BLaER1 treated with 17β-estradiol and CSF1 and Interleukin-3, amounts not matched to agents 10 nM and 100 nM (cell line): ENCODE results near the gene RPP14.
"Not testable (repeated sequence)": the region's sequence is repeated elsewhere in the genome, so short reads cannot be mapped to it uniquely, and the experiment has no call there.

Experiments
- H3K27ac ChIP-seq, 11 experiments: shearing (Covaris generic); formaldehyde crosslinking; 2 replicates each; pipeline ENCODE4 v1.8.1; 2022
- H3K27me3 ChIP-seq, 11 experiments: shearing (Covaris generic); formaldehyde crosslinking; 2 replicates each; pipeline ENCODE4 v1.8.1; 2022
- H3K36me3 ChIP-seq, 11 experiments: shearing (Covaris generic); formaldehyde crosslinking; 2 replicates each; pipeline ENCODE4 v1.8.1; 2022
- H3K4me1 ChIP-seq, 10 experiments: shearing (Covaris generic); formaldehyde crosslinking; 2 replicates each; pipeline ENCODE4 v1.8.1; 2022
- H3K4me2 ChIP-seq, 11 experiments: shearing (Covaris generic); formaldehyde crosslinking; 2 replicates each; pipeline ENCODE4 v1.8.1; 2022
- H3K4me3 ChIP-seq, 10 experiments: shearing (Covaris generic); formaldehyde crosslinking; 2 replicates each; pipeline ENCODE4 v1.8.1; 2022
- H3K9ac ChIP-seq, 11 experiments: shearing (Covaris generic); formaldehyde crosslinking; 2 replicates each; pipeline ENCODE4 v1.8.1; 2022
- H3K9me3 ChIP-seq, 11 experiments: shearing (Covaris generic); formaldehyde crosslinking; replicated peaks in 1 of 11; 2 replicates each; pipeline ENCODE4 v1.8.1; 2022
- H4K20me1 ChIP-seq, 11 experiments: shearing (Covaris generic); formaldehyde crosslinking; 2 replicates each; pipeline ENCODE4 v1.8.1; 2022
- Cebpa-rat ChIP-seq, 11 experiments: shearing (Covaris generic); IDR thresholded peaks; 2 replicates each; pipeline ENCODE4 v1.8.1; 2022

The RPP14 gene

DNA sequence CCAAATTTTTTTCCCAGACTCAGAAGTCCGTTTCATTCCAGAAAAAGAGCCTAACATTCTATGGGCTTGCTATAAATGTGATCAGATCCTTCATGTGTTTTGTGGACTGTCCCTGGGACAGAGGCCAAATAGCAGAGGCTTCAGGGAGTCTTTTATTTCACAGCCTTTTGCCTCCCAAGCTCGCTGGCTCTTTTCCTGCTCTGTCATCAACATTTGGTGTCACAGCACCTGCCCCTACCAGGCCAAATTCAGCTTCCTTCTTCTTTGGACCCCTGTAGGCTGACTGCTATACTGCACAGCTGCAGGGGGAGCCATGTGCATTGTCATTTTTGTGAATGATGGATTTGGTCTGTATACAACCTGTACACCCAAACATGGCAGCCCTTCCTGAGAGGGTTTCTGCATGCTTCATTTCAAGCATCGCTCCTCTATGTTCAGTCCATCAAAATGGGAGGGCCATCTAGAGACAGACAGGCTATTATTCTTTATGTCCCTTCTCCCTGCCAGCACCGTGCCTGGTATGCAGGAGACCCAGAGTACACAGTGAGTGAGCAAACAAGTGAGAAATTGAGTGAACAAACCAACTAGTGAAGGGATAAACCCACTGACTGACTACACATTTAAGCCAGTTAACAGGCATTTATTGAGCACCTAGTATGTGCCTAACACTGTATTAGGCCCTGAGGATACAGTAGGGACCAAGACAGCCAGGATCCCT is 17.9 kb upstream of the RPP14 start:
- Histone ChIP-seq H3K4me2 (no peak overlapping the region), H3K9me3 (peaks cover 0 to 12% (median 6%) of the 10 kb centered on the region in 11 experiments; a peak in 12 of 22 replicates), H3K4me3 (no peak overlapping the region), H3K27me3 (no peaks in the 10 kb centered on the region), H3K9ac (no peak overlapping the region), H3K27ac (no peak overlapping the region), H3K36me3 (peaks cover 0 to 51% (median 21%) of the 10 kb centered on the region in 11 experiments; a peak in 17 of 22 replicates), H3K4me1 (peaks cover 0 to 4% (median 0%) of the 10 kb centered on the region in 10 experiments; a peak in 1 of 20 replicates), H4K20me1 (no peaks in the 10 kb centered on the region)
- no peak for TF ChIP-seq Cebpa-rat (IDR thresholded peaks at IDR 0.05)

DNA sequence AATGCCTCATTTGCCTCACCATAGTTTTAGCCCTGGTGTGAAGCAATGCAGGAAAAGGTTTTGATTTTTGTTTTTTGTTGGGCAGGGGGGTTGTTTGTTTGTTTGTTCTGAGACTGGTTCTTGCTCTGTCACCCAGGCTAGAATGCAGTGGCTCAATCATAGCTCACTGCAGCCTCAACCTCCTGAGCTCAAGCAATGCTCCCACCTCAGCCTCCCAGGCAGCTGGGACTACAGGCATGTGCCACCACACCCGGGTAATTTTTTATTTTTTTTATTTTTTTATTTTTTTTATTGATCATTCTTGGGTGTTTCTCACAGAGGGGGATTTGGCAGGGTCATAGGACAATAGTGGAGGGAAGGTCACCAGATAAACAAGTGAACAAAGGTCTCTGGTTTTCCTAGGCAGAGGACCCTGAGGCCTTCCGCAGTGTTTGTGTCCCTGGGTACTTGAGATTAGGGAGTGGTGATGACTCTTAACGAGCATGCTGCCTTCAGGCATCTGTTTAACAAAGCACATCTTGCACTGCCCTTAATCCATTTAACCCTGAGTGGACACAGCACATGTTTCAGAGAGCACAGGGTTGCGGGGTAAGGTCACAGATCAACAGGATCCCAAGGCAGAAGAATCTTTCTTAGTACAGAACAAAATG is 17.0 kb upstream of the RPP14 start:
- Histone ChIP-seq H3K36me3 (peaks cover 0 to 48% (median 21%) of the 10 kb centered on the region in 11 experiments; a peak in 17 of 22 replicates), H3K9me3 (peaks cover 0 to 12% (median 6%) of the 10 kb centered on the region in 11 experiments; a peak in 12 of 22 replicates)
- not testable (repeated sequence) for H3K27me3 ChIP-seq, H3K4me2 ChIP-seq, H3K4me3 ChIP-seq, H3K4me1 ChIP-seq, H3K9ac ChIP-seq, H3K27ac ChIP-seq, H4K20me1 ChIP-seq

DNA sequence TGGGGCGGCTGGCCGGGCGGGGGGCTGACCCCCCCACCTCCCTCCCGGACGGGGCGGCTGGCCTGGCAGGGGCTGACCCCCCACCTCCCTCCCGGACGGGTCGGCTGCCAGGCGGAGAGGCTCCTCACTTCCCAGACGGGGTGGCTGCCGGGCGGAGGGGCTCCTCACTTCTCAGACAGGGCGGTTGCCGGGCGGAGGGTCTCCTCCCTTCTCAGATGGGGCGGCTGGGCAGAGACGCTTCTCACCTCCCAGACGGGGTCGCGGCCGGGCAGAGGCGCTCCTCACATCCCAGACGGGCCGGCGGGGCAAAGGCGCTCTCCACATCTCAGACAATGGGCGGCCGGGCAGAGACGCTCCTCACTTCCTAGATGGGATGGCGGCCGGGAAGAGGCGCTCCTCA is 15.6 kb upstream of the RPP14 start:
- not testable (repeated sequence) for H3K4me2 ChIP-seq, H3K4me1 ChIP-seq

GRCh38 chr3:58291671-58292338 is 14.2 kb upstream of the RPP14 start:
- Histone ChIP-seq H3K4me3 (no peak overlapping the region), H3K4me2 (no peak overlapping the region), H3K27me3 (no peaks in the 10 kb centered on the region), H3K9ac (no peak overlapping the region), H4K20me1 (no peaks in the 10 kb centered on the region), H3K4me1 (no peaks in the 10 kb centered on the region), H3K36me3 (peaks cover 0 to 32% (median 13%) of the 10 kb centered on the region in 11 experiments; a peak in 14 of 22 replicates), H3K9me3 (peaks cover 4 to 14% (median 9%) of the 10 kb centered on the region in 11 experiments; a peak in 15 of 22 replicates), H3K27ac (no peak overlapping the region)
- no peak for TF ChIP-seq Cebpa-rat (IDR thresholded peaks at IDR 0.05)

More for the DNA sequence above, 15.6 kb upstream of the RPP14 start:
- not testable (repeated sequence) for H3K27ac ChIP-seq, H3K27me3 ChIP-seq, H4K20me1 ChIP-seq, H3K9ac ChIP-seq, H3K4me3 ChIP-seq
- peaks cover 4 to 13% (median 8%) of the 10 kb centered on the region in 11 experiments; a peak in 15 of 22 replicates for H3K9me3 ChIP-seq
- peaks cover 0 to 43% (median 17%) of the 10 kb centered on the region in 11 experiments; a peak in 16 of 22 replicates for H3K36me3 ChIP-seq

DNA sequence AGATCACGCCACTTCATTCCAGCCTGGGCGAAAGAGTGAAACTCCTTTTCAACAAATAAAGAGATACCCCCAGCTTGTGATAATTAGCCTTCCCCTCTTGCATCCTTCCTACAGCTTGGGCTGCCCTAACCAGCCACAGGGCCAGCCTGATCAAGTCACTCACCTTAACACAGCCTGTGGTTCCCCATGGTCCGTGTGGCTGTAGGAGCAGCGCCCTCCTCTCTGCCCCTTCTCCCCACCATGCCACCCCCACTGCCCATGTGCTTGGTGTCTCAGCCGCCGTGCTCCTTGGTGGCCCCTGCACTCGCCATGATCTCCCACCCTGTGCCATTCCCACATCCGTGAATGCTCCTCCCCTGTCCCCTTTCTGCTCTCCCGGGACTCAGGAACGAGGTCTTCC is 13.2 kb upstream of the RPP14 start:
- no peak overlapping the region for H3K27ac ChIP-seq
- no peak for TF ChIP-seq Cebpa-rat (IDR thresholded peaks at IDR 0.05)
- no peaks in the 10 kb centered on the region for H4K20me1 ChIP-seq
- no peak overlapping the region for H3K4me3 ChIP-seq
- H3K36me3 ChIP-seq = peaks cover 0 to 22% (median 10%) of the 10 kb centered on the region in 11 experiments; a peak in 10 of 22 replicates
- H3K4me2 ChIP-seq = no peak overlapping the region
- H3K9ac ChIP-seq = no peak overlapping the region
- no peaks in the 10 kb centered on the region for H3K4me1 ChIP-seq
- no peaks in the 10 kb centered on the region for H3K27me3 ChIP-seq
- peaks cover 4 to 14% (median 9%) of the 10 kb centered on the region in 11 experiments; a peak in 15 of 22 replicates for H3K9me3 ChIP-seq

GRCh38 chr3:58293516-58293915 is 12.5 kb upstream of the RPP14 start:
- peaks cover 0 to 15% (median 5%) of the 10 kb centered on the region in 11 experiments; a peak in 10 of 22 replicates for H3K36me3 ChIP-seq
- H3K4me2 ChIP-seq = no peak overlapping the region
- H3K27me3 ChIP-seq = no peaks in the 10 kb centered on the region
- H3K9me3 ChIP-seq = peaks cover 4 to 14% (median 9%) of the 10 kb centered on the region in 11 experiments; a peak in 15 of 22 replicates
- H3K27ac ChIP-seq = no peak overlapping the region
- no peaks in the 10 kb centered on the region for H4K20me1 ChIP-seq
- no peak overlapping the region for H3K9ac ChIP-seq
- no peaks in the 10 kb centered on the region for H3K4me1 ChIP-seq
- no peak for TF ChIP-seq Cebpa-rat (IDR thresholded peaks at IDR 0.05)
- H3K4me3 ChIP-seq = no peak overlapping the region

- H3K9ac ChIP-seq = no peak overlapping the region
- peaks cover under 1 to 14% (median 5%) of the 10 kb centered on the region in 11 experiments; a peak in 16 of 22 replicates for H3K9me3 ChIP-seq
- H3K4me2 ChIP-seq = no peak overlapping the region
- H3K27me3 ChIP-seq = no peaks in the 10 kb centered on the region
- H4K20me1 ChIP-seq = no peaks in the 10 kb centered on the region
- TF ChIP-seq Cebpa-rat (IDR thresholded peaks at IDR 0.05) = no peak
- H3K36me3 ChIP-seq = peaks cover 0 to 10% (median 0%) of the 10 kb centered on the region in 11 experiments; a peak in 2 of 22 replicates
- no peaks in the 10 kb centered on the region for H3K4me1 ChIP-seq
- no peak overlapping the region for H3K27ac ChIP-seq
- no peak overlapping the region for H3K4me3 ChIP-seq
Measured at GRCh38 chr3:58296269-58296668, 9.8 kb upstream of the RPP14 start.

DNA sequence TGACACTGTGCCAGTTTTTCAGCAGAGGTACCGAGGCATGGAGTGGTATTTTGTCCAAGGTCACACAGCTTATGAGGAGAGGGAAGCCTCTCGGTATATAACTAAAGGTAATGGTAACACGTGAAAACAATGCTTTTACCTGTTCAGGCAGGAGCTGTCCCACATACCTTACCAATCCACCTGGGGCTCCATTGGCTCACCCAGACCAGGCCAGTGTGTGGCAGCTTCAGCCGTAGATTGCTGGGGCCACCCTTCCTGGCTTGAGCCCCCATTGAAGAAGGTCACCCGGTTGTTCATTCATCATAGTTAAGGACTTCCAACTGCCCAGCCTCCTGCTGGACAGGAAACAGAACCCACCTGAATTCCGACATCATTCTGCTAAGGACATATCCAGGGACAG is 9.2 kb upstream of the RPP14 start:
- Histone ChIP-seq H3K4me1 (no peaks in the 10 kb centered on the region), H3K36me3 (peaks cover 0 to 9% (median 0%) of the 10 kb centered on the region in 11 experiments; a peak in 2 of 22 replicates), H3K4me2 (no peak overlapping the region), H4K20me1 (no peaks in the 10 kb centered on the region), H3K4me3 (no peak overlapping the region), H3K27me3 (no peaks in the 10 kb centered on the region), H3K9me3 (peaks cover 6 to 20% (median 11%) of the 10 kb centered on the region in 11 experiments; a peak in 18 of 22 replicates), H3K27ac (no peak overlapping the region), H3K9ac (no peak overlapping the region)
- TF ChIP-seq Cebpa-rat (IDR thresholded peaks at IDR 0.05) = no peak

- Histone ChIP-seq H3K27ac (no peak overlapping the region), H3K4me1 (no peaks in the 10 kb centered on the region), H3K4me2 (no peak overlapping the region), H3K36me3 (peaks cover 0 to 8% (median 0%) of the 10 kb centered on the region in 11 experiments; a peak in 1 of 22 replicates), H4K20me1 (no peaks in the 10 kb centered on the region), H3K9me3 (peaks cover 8 to 24% (median 12%) of the 10 kb centered on the region in 11 experiments; a peak in 18 of 22 replicates), H3K9ac (no peak overlapping the region), H3K4me3 (no peak overlapping the region), H3K27me3 (no peaks in the 10 kb centered on the region)
- no peak for TF ChIP-seq Cebpa-rat (IDR thresholded peaks at IDR 0.05)
Measured at GRCh38 chr3:58298190-58298589, 7.9 kb upstream of the RPP14 start.
